ENCODE data around the gene PTH. TPM values are rescaled to one million over a fixed set of nuclear protein-coding genes. Genes with fewer than 3 reads are reported as not detected.

Gene PTH
- total and polyA plus RNA-seq, 4 donors, result not detected

DNA sequence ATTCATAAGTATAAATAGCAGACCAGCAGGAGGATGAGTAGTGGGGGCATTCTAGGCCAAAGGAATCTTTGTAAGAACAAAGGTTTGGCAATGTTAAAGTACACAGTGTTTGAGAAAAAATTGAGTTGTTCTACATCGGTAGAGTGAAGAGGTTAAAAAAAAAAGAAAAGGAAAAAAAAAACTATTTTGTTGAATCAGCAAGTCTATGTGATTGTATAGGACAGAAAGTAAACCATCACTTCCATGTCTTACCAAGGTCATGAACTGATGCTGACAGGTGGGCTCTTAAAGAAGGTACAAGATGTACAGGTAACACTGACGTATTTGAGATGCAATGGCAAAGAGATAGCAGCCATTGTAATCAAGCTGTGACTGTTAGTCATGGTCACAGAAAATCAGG is 29.5 kb upstream of the PTH start:
- H3K4me1 ChIP-seq (ENCODE audit: control insufficient read depth in 5 of 5, insufficient read depth in 5 of 5, low read length in 5 of 5), result no peaks in the 10 kb centered on the region
- no peak for DNase-seq
- no peak overlapping the region for H3K27ac ChIP-seq (ENCODE audit: low read depth in 1 of 2, low read length in 1 of 2)
- H3K36me3 ChIP-seq (ENCODE audit: control insufficient read depth in 4 of 4, insufficient read depth in 4 of 4, low read length in 4 of 4), result no peaks in the 10 kb centered on the region
- ATAC-seq (ENCODE audit: insufficient read depth, low FRiP score), result no peak
- no peaks in the 10 kb centered on the region for H3K27me3 ChIP-seq (ENCODE audit: control insufficient read depth in 3 of 3, insufficient read depth in 3 of 3, low read length in 2 of 3)
- WGBS, 2 donors, result 75 to 87% methylated on average over 2 of the region's 2 CpGs
- H3K9me3 ChIP-seq (ENCODE audit: control insufficient read depth in 4 of 4, insufficient read depth in 3 of 4, low read length in 3 of 4), result peaks cover 0 to 1% (median 0%) of the 10 kb centered on the region in 4 donors
- TF ChIP-seq, protein P1, sequence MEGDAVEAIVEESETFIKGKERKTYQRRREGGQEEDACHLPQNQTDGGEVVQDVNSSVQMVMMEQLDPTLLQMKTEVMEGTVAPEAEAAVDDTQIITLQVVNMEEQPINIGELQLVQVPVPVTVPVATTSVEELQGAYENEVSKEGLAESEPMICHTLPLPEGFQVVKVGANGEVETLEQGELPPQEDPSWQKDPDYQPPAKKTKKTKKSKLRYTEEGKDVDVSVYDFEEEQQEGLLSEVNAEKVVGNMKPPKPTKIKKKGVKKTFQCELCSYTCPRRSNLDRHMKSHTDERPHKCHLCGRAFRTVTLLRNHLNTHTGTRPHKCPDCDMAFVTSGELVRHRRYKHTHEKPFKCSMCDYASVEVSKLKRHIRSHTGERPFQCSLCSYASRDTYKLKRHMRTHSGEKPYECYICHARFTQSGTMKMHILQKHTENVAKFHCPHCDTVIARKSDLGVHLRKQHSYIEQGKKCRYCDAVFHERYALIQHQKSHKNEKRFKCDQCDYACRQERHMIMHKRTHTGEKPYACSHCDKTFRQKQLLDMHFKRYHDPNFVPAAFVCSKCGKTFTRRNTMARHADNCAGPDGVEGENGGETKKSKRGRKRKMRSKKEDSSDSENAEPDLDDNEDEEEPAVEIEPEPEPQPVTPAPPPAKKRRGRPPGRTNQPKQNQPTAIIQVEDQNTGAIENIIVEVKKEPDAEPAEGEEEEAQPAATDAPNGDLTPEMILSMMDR (IDR thresholded peaks at IDR 0.05; ENCODE audit: control extremely low read depth, extremely low read depth), result no peak
- no peak overlapping the region for H3K9ac ChIP-seq (ENCODE audit: insufficient read depth in 1 of 2, low read length in 2 of 2)
- H3K4me3 ChIP-seq, result no peak overlapping the region

DNA sequence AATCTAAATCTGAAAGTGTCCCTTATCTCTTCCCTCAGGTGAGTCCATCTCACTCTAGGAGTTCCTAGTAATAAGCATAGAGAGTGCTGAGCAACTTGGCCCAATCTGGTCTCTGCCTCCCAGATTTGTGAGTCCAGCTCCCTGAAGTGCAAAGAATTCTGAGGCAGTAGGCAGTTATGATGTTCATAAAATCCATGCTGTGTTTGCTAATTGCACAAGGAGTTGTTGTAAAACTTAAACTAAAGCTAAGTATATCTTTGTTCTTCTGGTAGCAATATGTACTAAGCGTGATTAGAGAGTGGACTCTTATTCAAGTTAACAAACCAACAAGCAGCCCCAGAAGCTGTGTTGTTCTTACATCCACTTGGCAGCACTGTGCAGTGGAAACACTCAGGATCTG is 7.6 kb upstream of the PTH start:
- Histone ChIP-seq H3K27ac (ENCODE audit: low read depth in 1 of 2, low read length in 1 of 2) (no peak overlapping the region), H3K36me3 (ENCODE audit: control insufficient read depth in 4 of 4, insufficient read depth in 4 of 4, low read length in 4 of 4) (no peaks in the 10 kb centered on the region), H3K4me3 (no peak overlapping the region), H3K27me3 (ENCODE audit: control insufficient read depth in 3 of 3, insufficient read depth in 3 of 3, low read length in 2 of 3) (no peaks in the 10 kb centered on the region), H3K9me3 (ENCODE audit: control insufficient read depth in 4 of 4, insufficient read depth in 3 of 4, low read length in 3 of 4) (no peaks in the 10 kb centered on the region), H3K4me1 (ENCODE audit: control insufficient read depth in 5 of 5, insufficient read depth in 5 of 5, low read length in 5 of 5) (no peaks in the 10 kb centered on the region), H3K9ac (ENCODE audit: insufficient read depth in 1 of 2, low read length in 2 of 2) (no peak overlapping the region)
- no peak for ATAC-seq (ENCODE audit: insufficient read depth, low FRiP score)
- WGBS, 2 donors, result 70 to 91% methylated on average over 1 of the region's 1 CpG
- peak in 1 of 3 donors; percentile 6 for DNase-seq
- TF ChIP-seq, protein P1 (IDR thresholded peaks at IDR 0.05; ENCODE audit: control extremely low read depth, extremely low read depth), result no peak

DNA sequence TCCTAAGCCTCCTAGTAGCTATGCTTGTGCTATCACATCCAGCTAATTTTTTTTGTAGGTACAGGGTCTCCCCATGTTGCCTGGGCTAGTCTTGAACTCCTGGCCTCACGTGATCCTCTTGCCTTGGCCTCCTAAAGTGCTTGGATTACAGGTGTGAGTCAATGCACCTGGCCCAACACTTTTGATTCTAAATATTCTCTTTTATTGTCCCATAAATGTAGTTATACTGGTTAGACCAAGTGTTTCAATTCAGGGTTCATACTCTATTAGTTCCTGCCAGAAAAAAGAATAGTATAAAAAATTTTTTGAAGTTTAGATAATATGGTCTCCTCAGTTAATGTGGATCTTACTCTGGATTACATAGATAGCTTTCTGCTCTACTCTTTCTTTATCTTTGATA is 6.7 kb upstream of the PTH start:
- no peaks in the 10 kb centered on the region for H3K4me1 ChIP-seq (ENCODE audit: control insufficient read depth in 5 of 5, insufficient read depth in 5 of 5, low read length in 5 of 5)
- H3K27me3 ChIP-seq (ENCODE audit: control insufficient read depth in 3 of 3, insufficient read depth in 3 of 3, low read length in 2 of 3), result no peaks in the 10 kb centered on the region
- TF ChIP-seq, protein P1 (IDR thresholded peaks at IDR 0.05; ENCODE audit: control extremely low read depth, extremely low read depth), result no peak
- WGBS, 2 donors, result 77 to 88% methylated on average over 1 of the region's 1 CpG
- H3K36me3 ChIP-seq (ENCODE audit: control insufficient read depth in 4 of 4, insufficient read depth in 4 of 4, low read length in 4 of 4), result no peaks in the 10 kb centered on the region
- H3K27ac ChIP-seq (ENCODE audit: low read depth in 1 of 2, low read length in 1 of 2), result no peak overlapping the region
- ATAC-seq (ENCODE audit: insufficient read depth, low FRiP score) (no peak), DNase-seq (no peak)
- H3K4me3 ChIP-seq, result no peak overlapping the region
- peaks cover 0 to 2% (median 0%) of the 10 kb centered on the region in 4 donors for H3K9me3 ChIP-seq (ENCODE audit: control insufficient read depth in 4 of 4, insufficient read depth in 3 of 4, low read length in 3 of 4)
- no peak overlapping the region for H3K9ac ChIP-seq (ENCODE audit: insufficient read depth in 1 of 2, low read length in 2 of 2)

DNA sequence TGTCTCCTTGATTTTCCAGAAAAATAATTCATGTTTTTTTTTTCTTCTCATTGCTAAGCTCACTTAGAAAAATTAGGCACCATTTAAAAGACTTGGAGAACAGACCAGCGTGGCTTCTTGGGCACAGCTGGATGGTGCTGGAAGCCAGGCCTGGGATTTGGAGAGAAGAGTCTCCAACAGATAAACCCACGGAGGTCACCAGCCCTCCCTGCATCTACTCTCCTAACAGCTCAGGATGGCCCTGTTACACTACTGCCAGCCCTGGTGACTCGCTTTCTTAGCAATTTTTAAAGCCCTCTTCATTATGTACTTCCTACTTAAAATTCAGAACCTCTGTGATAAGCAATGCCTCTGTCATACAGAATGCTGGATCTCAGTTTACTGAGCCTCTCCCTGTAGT is 1.7 kb downstream of the PTH start:
- Histone ChIP-seq H3K27me3 (ENCODE audit: control insufficient read depth in 3 of 3, insufficient read depth in 3 of 3, low read length in 2 of 3) (no peaks in the 10 kb centered on the region), H3K9ac (ENCODE audit: insufficient read depth in 1 of 2, low read length in 2 of 2) (no peak overlapping the region), H3K4me3 (no peak overlapping the region), H3K9me3 (ENCODE audit: control insufficient read depth in 4 of 4, insufficient read depth in 3 of 4, low read length in 3 of 4) (peaks cover 0 to 2% (median 0%) of the 10 kb centered on the region in 4 donors), H3K27ac (ENCODE audit: low read depth in 1 of 2, low read length in 1 of 2) (no peak overlapping the region), H3K4me1 (ENCODE audit: control insufficient read depth in 5 of 5, insufficient read depth in 5 of 5, low read length in 5 of 5) (peaks cover 0 to 2% (median 0%) of the 10 kb centered on the region in 5 donors), H3K36me3 (ENCODE audit: control insufficient read depth in 4 of 4, insufficient read depth in 4 of 4, low read length in 4 of 4) (no peaks in the 10 kb centered on the region)
- no peak for DNase-seq
- WGBS, 2 donors, result 63 to 69% methylated on average over 3 of the region's 3 CpGs
- TF ChIP-seq, protein P1 (IDR thresholded peaks at IDR 0.05; ENCODE audit: control extremely low read depth, extremely low read depth), result no peak
- no peak for ATAC-seq (ENCODE audit: insufficient read depth, low FRiP score)
